Measurements from ENCODE around the gene RMC1. TPM values are rescaled to one million over a fixed set of nuclear protein-coding genes. Genes with fewer than 3 reads are reported as not detected.

The RMC1 gene
- total RNA-seq, 1 donor from 2014 or later = 18.8 TPM

DNA sequence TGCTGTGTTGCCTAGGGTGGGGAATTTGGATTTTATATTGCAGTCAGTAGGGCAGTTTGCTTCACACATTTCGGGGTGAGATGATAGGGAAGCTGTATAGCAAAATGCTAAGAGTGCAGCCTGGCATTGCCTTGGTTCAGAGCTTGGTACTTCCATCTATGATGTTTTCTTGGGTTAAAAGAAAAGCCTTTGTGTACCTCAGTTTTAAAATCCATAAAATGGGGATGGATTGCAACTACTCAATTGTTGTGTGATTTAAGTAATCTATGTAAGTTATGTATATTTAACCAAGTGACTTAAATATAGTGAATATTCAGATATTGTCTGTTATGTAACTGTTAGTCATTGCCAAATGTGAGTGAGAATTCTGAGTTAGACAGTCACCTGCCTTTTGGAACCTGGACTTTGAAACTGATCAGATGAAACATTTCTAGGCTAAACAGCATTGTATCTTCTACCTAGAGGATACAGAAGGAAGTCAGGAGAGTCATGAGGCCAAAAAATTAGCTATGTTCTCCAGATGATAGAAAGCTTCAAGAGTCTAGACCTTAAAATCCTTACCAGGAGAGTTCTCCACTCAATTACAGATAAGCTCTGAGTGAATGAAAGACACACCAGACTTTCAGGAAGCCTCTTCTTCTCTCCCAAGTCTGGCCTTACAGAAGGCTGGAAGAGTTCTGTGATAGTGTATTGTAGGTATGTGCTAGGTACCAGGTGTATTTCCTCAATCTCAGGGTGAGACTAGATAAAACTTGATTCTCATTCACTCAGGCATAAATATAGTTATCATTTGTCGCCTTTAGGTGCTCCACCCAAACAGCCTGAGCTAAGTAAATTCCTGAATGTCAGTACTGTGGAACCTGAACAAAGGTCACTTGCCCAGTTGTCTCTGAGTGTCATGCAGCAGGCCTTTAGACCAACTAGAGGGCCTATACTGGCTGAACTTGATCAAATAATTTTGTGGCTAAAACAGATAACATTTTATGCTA lies 42.7 kb upstream of the RMC1 start:
- DNase-seq (ENCODE audit: low spot score in 2 of 2, unreplicated experiment in 2 of 2) = no peak
- no peak overlapping the region for H3K27ac Mint-ChIP-seq
- no peak overlapping the region for H3K4me3 Mint-ChIP-seq
- peaks cover 7% of the 10 kb centered on the region for H3K4me1 Mint-ChIP-seq
- no peak for TF ChIP-seq CTCF (IDR thresholded peaks at IDR 0.05; ENCODE audit: unreplicated experiment)
- no peaks in the 10 kb centered on the region for H3K27me3 Mint-ChIP-seq (ENCODE audit: low read depth)
- peaks cover 22% of the 10 kb centered on the region for H3K36me3 Mint-ChIP-seq
- no peaks in the 10 kb centered on the region for H3K9me3 Mint-ChIP-seq

- Mint-ChIP-seq H3K4me1 (peaks cover 2% of the 10 kb centered on the region), H3K27me3 (ENCODE audit: low read depth) (no peaks in the 10 kb centered on the region), H3K36me3 (peaks cover 32% of the 10 kb centered on the region), H3K27ac (no peak overlapping the region), H3K4me3 (no peak overlapping the region), H3K9me3 (no peaks in the 10 kb centered on the region)
- no peak for DNase-seq (ENCODE audit: low spot score in 2 of 2, unreplicated experiment in 2 of 2)
- no peak for TF ChIP-seq CTCF (IDR thresholded peaks at IDR 0.05; ENCODE audit: unreplicated experiment)
Measured at GRCh38 chr18:23462876-23463275, 40.4 kb upstream of the RMC1 start.

GRCh38 chr18:23468753-23469459 lies 34.4 kb upstream of the RMC1 start:
- H3K9me3 Mint-ChIP-seq = no peaks in the 10 kb centered on the region
- no peak overlapping the region for H3K27ac Mint-ChIP-seq
- H3K4me1 Mint-ChIP-seq = no peaks in the 10 kb centered on the region
- peaks cover 25% of the 10 kb centered on the region for H3K36me3 Mint-ChIP-seq
- no peaks in the 10 kb centered on the region for H3K27me3 Mint-ChIP-seq (ENCODE audit: low read depth)
- DNase-seq (ENCODE audit: low spot score in 2 of 2, unreplicated experiment in 2 of 2) = no peak
- TF ChIP-seq CTCF (IDR thresholded peaks at IDR 0.05; ENCODE audit: unreplicated experiment) = no peak
- H3K4me3 Mint-ChIP-seq = no peak overlapping the region

- DNase-seq (ENCODE audit: low spot score in 2 of 2, unreplicated experiment in 2 of 2) = no peak
- Mint-ChIP-seq H3K4me1 (no peaks in the 10 kb centered on the region), H3K27me3 (ENCODE audit: low read depth) (no peaks in the 10 kb centered on the region), H3K27ac (no peak overlapping the region), H3K9me3 (no peaks in the 10 kb centered on the region), H3K36me3 (peaks cover 26% of the 10 kb centered on the region), H3K4me3 (no peak overlapping the region)
- no peak for TF ChIP-seq CTCF (IDR thresholded peaks at IDR 0.05; ENCODE audit: unreplicated experiment)
Measured at GRCh38 chr18:23470620-23471387, 32.5 kb upstream of the RMC1 start.

DNA sequence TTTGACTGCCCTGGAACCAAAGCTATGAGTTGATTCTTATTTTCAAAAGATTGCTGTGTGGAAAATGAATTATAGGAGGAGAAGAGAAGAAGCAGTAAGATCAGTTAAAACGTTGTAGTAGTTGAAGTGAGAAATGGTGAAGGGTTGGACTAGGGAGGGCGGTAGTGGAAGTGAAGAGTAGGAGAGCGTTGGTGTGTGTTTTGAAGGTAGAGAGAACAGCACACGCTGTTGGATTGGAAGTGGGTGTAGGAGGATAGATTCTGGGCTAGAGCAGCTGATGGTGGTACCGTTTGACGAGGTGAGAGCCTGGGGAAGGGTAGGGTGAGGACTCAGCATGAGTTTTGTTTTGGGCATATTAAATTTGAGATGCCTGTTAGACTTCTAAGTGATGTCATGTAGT lies 31.8 kb upstream of the RMC1 start:
- Mint-ChIP-seq H3K36me3 (peaks cover 29% of the 10 kb centered on the region), H3K4me3 (no peak overlapping the region), H3K27ac (no peak overlapping the region), H3K4me1 (no peaks in the 10 kb centered on the region), H3K9me3 (no peaks in the 10 kb centered on the region), H3K27me3 (ENCODE audit: low read depth) (no peaks in the 10 kb centered on the region)
- TF ChIP-seq CTCF (IDR thresholded peaks at IDR 0.05; ENCODE audit: unreplicated experiment) = no peak
- no peak for DNase-seq (ENCODE audit: low spot score in 2 of 2, unreplicated experiment in 2 of 2)

Measured in mesothelial cell of epicardium (in vitro differentiated cells).